Cardiac septum (tissue), 1 donor: ENCODE data around the gene MAP7. TPM values are rescaled to one million over a fixed set of nuclear protein-coding genes. Genes with fewer than 3 reads are reported as not detected.

Experiments used
- total RNA-seq: library from RNA; stranded (reverse); fragmentation: NEBNext Ultra II Directional; extraction: Animal tissue kit (Norgen Biotek cat#: 25700); gene quantifications from one replicate; pipeline ENCODE4 v1.2.1, GENCODE V29; 2021
- donor health status: DM: no; HTN: no; CAD: no.

MAP7 gene
- total RNA-seq, 1 donor from 2014 or later = 1.5 TPM

Other genes with a start within 250 kb of the MAP7 start
- 17.6 TPM for gene MAP3K5, start 242.1 kb upstream of the MAP7 start, total RNA-seq